ENCODE measurements around the gene EMX2. TPM values are rescaled to one million over a fixed set of nuclear protein-coding genes. Genes with fewer than 3 reads are reported as not detected.

Gene EMX2
- total RNA-seq, 2 donors from 2014 or later, result 0.47 to 0.67 TPM

GRCh38 chr10:117562220-117562619, 19.7 kb downstream of the EMX2 start:
- H3K9me3 ChIP-seq, result no peaks in the 10 kb centered on the region
- no peaks in the 10 kb centered on the region for H3K4me1 ChIP-seq
- H3K4me3 ChIP-seq, result no peak overlapping the region
- no peaks in the 10 kb centered on the region for H3K27me3 ChIP-seq
- TF ChIP-seq, protein P1, sequence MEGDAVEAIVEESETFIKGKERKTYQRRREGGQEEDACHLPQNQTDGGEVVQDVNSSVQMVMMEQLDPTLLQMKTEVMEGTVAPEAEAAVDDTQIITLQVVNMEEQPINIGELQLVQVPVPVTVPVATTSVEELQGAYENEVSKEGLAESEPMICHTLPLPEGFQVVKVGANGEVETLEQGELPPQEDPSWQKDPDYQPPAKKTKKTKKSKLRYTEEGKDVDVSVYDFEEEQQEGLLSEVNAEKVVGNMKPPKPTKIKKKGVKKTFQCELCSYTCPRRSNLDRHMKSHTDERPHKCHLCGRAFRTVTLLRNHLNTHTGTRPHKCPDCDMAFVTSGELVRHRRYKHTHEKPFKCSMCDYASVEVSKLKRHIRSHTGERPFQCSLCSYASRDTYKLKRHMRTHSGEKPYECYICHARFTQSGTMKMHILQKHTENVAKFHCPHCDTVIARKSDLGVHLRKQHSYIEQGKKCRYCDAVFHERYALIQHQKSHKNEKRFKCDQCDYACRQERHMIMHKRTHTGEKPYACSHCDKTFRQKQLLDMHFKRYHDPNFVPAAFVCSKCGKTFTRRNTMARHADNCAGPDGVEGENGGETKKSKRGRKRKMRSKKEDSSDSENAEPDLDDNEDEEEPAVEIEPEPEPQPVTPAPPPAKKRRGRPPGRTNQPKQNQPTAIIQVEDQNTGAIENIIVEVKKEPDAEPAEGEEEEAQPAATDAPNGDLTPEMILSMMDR (IDR thresholded peaks at IDR 0.05), result no peak
- H3K36me3 ChIP-seq, result no peaks in the 10 kb centered on the region
- no peak for DNase-seq (ENCODE audit: low spot score)
- H3K27ac ChIP-seq, result no peak overlapping the region

DNA sequence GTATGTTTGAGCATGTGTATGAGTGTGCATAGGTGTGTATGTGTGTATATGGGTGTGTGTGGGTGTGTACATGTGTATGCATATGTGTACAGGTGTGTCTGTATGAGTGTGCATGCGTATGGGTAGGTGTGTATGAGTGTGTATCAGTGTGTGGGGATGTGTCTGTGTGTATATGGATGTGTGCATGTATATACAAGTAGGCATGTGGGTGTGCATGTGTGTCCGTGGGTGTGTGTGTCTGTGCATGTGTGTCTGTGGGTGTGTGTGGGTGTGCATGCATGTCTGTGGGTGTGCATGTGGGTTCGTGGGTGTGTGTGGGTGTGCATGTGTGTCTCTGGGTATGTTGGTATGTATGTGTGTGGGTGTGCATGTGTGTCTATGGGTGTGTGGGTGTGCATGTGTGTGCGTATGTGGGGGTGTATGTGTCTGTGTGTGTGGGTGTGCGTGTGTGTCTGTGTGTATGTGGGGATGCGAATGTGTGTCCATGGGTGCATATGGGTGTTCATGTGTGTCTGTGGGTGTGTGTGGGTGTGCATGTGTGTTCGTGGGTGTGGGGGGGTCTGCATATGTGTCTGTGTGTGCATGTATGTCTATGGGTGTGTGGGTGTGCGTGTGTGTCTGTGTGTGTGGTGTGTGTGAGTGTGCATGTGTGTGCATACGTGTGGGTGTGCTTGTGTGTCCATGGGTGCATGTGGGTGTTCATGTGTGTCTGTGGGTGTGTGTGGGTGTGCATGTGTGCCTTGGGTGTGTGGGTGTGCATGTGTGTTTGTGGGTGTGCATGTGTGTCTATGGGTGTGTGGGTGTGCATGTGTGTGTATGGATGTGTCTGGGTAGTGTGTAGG, 20.6 kb downstream of the EMX2 start:
- H3K36me3 ChIP-seq, result no peaks in the 10 kb centered on the region
- H3K4me1 ChIP-seq, result no peaks in the 10 kb centered on the region
- H3K9me3 ChIP-seq, result no peaks in the 10 kb centered on the region
- no peak for DNase-seq (ENCODE audit: low spot score)
- H3K27ac ChIP-seq, result no peak overlapping the region
- no peaks in the 10 kb centered on the region for H3K27me3 ChIP-seq
- TF ChIP-seq, protein P1 (IDR thresholded peaks at IDR 0.05), result no peak
- no peak overlapping the region for H3K4me3 ChIP-seq

GRCh38 chr10:117563780-117564179, 21.2 kb downstream of the EMX2 start:
- Histone ChIP-seq H3K36me3 (no peaks in the 10 kb centered on the region), H3K27ac (no peak overlapping the region), H3K9me3 (no peaks in the 10 kb centered on the region), H3K4me3 (no peak overlapping the region), H3K27me3 (no peaks in the 10 kb centered on the region), H3K4me1 (no peaks in the 10 kb centered on the region)
- TF ChIP-seq, protein P1 (IDR thresholded peaks at IDR 0.05), result no peak
- no peak for DNase-seq (ENCODE audit: low spot score)

DNA sequence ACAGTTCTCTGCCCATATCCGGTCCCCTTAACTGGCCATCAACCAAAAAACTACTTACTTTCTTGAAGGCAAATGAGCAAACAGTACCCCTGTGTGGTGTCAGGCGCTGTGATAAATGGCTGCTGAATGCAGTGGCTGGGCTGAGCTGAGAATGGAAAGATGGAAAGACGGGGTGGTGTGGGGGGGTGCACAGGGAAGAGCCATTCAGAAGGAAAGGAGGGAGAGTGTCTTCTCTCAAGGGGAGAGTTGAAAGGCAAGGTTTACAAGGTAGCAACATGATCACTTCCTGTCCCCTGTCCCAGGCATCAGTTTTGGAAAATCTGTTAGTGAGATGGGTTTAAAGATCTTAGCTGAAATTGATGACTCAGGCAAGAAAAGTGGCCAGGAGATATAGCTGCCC, 22.5 kb downstream of the EMX2 start:
- TF ChIP-seq, protein P1 (IDR thresholded peaks at IDR 0.05), result no peak
- DNase-seq (ENCODE audit: low spot score), result no peak
- Histone ChIP-seq H3K4me3 (no peak overlapping the region), H3K9me3 (no peaks in the 10 kb centered on the region), H3K27me3 (no peaks in the 10 kb centered on the region), H3K27ac (no peak overlapping the region), H3K4me1 (no peaks in the 10 kb centered on the region), H3K36me3 (no peaks in the 10 kb centered on the region)

GRCh38 chr10:117568334-117568733, 25.8 kb downstream of the EMX2 start:
- Histone ChIP-seq H3K27me3 (no peaks in the 10 kb centered on the region), H3K27ac (no peak overlapping the region), H3K36me3 (no peaks in the 10 kb centered on the region), H3K4me3 (no peak overlapping the region), H3K9me3 (no peaks in the 10 kb centered on the region), H3K4me1 (no peaks in the 10 kb centered on the region)
- no peak for DNase-seq (ENCODE audit: low spot score)
- TF ChIP-seq, protein P1 (IDR thresholded peaks at IDR 0.05), result no peak

Data from right atrium auricular region (tissue), 2 donors.